Liver (tissue), 9 donors: ENCODE measurements around the gene GRB14. TPM values are rescaled to one million over a fixed set of nuclear protein-coding genes. Genes with fewer than 3 reads are reported as not detected.
A peak's percentile ranks its signal among the peaks of the same experiment; 100 is the strongest.

Source experiments
- DNase-seq: peaks from one replicate; pipeline ENCODE4 v3.0.0-alpha.2; 2017; ENCODE audit warnings: low spot score
- H3K27ac ChIP-seq, 2 donors: one replicate each; pipeline ENCODE4 v1.7.0; 2013; ENCODE audit warnings: inconsistent platforms in 2 of 2, low read length in 2 of 2, control low read depth in 1 of 2, low read depth in 1 of 2, mild to moderate bottlenecking in 1 of 2
- H3K27me3 ChIP-seq, 4 donors: one replicate each; pipeline versions ENCODE4 v1.6.1 to v1.7.0; 2013; ENCODE audit warnings: low read length in 3 of 4, inconsistent platforms in 1 of 4, mild to moderate bottlenecking in 1 of 4, moderate library complexity in 1 of 4; ENCODE audit not compliant: control insufficient read depth in 4 of 4, insufficient read depth in 4 of 4
- H3K36me3 ChIP-seq, 4 donors: one replicate each; pipeline versions ENCODE4 v1.6.1 to v1.7.0; 2013; ENCODE audit warnings: low read length in 3 of 4, mild to moderate bottlenecking in 3 of 4, low read depth in 1 of 4, moderate library complexity in 1 of 4; ENCODE audit not compliant: control insufficient read depth in 4 of 4, insufficient read depth in 3 of 4
- H3K4me1 ChIP-seq, 4 donors: one replicate each; pipeline versions ENCODE4 v1.6.1 to v1.7.0; 2013; ENCODE audit warnings: low read length in 3 of 4, mild to moderate bottlenecking in 3 of 4, moderate library complexity in 1 of 4; ENCODE audit not compliant: control insufficient read depth in 4 of 4, insufficient read depth in 4 of 4
- H3K4me3 ChIP-seq, 3 donors: one replicate each; pipeline versions ENCODE4 v1.6.1 to v1.7.0; 2013; ENCODE audit warnings: low read length in 3 of 3, control low read depth in 1 of 3, low read depth in 1 of 3, mild to moderate bottlenecking in 1 of 3
- H3K9ac ChIP-seq, 2 donors: one replicate each; pipeline ENCODE4 v1.7.0; 2013; ENCODE audit warnings: low read length in 2 of 2, mild to moderate bottlenecking in 2 of 2, moderate library complexity in 2 of 2, control low read depth in 1 of 2, low read depth in 1 of 2
- H3K9me3 ChIP-seq, 4 donors: one replicate each; pipeline versions ENCODE4 v1.6.1 to v1.7.0; 2013; ENCODE audit warnings: low read length in 3 of 4; ENCODE audit not compliant: control insufficient read depth in 4 of 4
- ATF3 ChIP-seq: IDR thresholded peaks from 2 replicates; pipeline ENCODE4 v1.6.1; 2016; ENCODE audit warnings: antibody characterized with exemption
- CTCF ChIP-seq: fragments of 150-350 bp; IDR thresholded peaks from 2 replicates; pipeline ENCODE4 v1.5.1; 2017; ENCODE audit warnings: improper control_type of control experiment, low read depth, low read length; ENCODE audit not compliant: missing input control
- EGR1 ChIP-seq, 2 donors: IDR thresholded peaks; 2 replicates each; pipeline ENCODE4 v1.6.1; 2016 to 2018; ENCODE audit warnings: antibody characterized with exemption in 2 of 2, low read depth in 2 of 2
- FOXA2 ChIP-seq: IDR thresholded peaks from 2 replicates; pipeline ENCODE4 v1.6.1; 2016; ENCODE audit warnings: antibody characterized with exemption
- GABPA ChIP-seq, 2 donors: IDR thresholded peaks in 1 of 2; conservative IDR thresholded peaks in 1 of 2; 2 replicates each; pipeline ENCODE4 v1.6.1; 2016; ENCODE audit warnings: antibody characterized with exemption in 2 of 2, mild to moderate bottlenecking in 1 of 2, moderate library complexity in 1 of 2
- JUND ChIP-seq, 2 donors: IDR thresholded peaks; 2 replicates each; pipeline ENCODE4 v1.6.1; 2016; ENCODE audit warnings: antibody characterized with exemption in 2 of 2
- MAX ChIP-seq: IDR thresholded peaks from 2 replicates; pipeline ENCODE4 v1.6.1; 2016; ENCODE audit warnings: antibody characterized with exemption
- NR2F2 ChIP-seq: IDR thresholded peaks from 2 replicates; pipeline ENCODE4 v1.6.1; 2016; ENCODE audit warnings: antibody characterized with exemption
- RAD21 ChIP-seq, 2 donors: IDR thresholded peaks; 2 replicates each; pipeline ENCODE4 v1.6.1; 2016; ENCODE audit warnings: antibody characterized with exemption in 2 of 2, mild to moderate bottlenecking in 2 of 2
- RXRA ChIP-seq, 2 donors: IDR thresholded peaks; 2 replicates each; pipeline ENCODE4 v1.6.1; 2017 to 2018; ENCODE audit warnings: antibody characterized with exemption in 2 of 2, mild to moderate bottlenecking in 1 of 2
- SP1 ChIP-seq: IDR thresholded peaks from 2 replicates; pipeline ENCODE4 v1.6.1; 2018; ENCODE audit warnings: antibody characterized with exemption, mild to moderate bottlenecking
- TAF1 ChIP-seq: conservative IDR thresholded peaks from 2 replicates; pipeline ENCODE4 v1.6.1; 2016; ENCODE audit warnings: antibody characterized with exemption, mild to moderate bottlenecking
- WGBS: extraction: QIAGEN DNeasy Blood & Tissue Kit; methylation state at CpG from one replicate; pipeline ENCODE4 v1.1.7; 2013; 5-methylcytosine and 5-hydroxymethylcytosine counted together
- polyA plus RNA-seq, 2 donors: library from polyadenylated mRNA; stranded (reverse) in 1 of 2; unstranded in 1 of 2; fragments of 200-250 nt in 1 of 2; fragments of >200 nt in 1 of 2; fragmentation: Nextera tagmentation in 1 of 2; extraction: Ambion mirVana in 1 of 2; gene quantifications; one replicate each; pipeline versions ENCODE4 v1.2.1 to v1.2.3, GENCODE V29; 2013 to 2015
- total RNA-seq, 2 donors: library from RNA; depleted of rRNA; stranded (reverse); fragments of >200 nt; gene quantifications; one replicate each; pipeline ENCODE4 v1.2.3, GENCODE V29; 2014
- donor health status: healthy.
- donor health status: healthy.
- donor health status: healthy.
- donor health status: healthy.
- donor health status: healthy.

GRB14 gene
- total and polyA plus RNA-seq, 4 donors = 1.0 to 119 (median 33.0) TPM

- TF ChIP-seq EGR1 (IDR thresholded peaks at IDR 0.05; ENCODE audit: low read depth in 2 of 2) (no peak), MAX (no peak), ATF3 (no peak), RXRA (IDR thresholded peaks at IDR 0.05) (no peak), SP1 (no peak)
Observed at GRCh38 chr2:164593541-164593940, 27.7 kb downstream of the GRB14 start (continued).

GRCh38 chr2:164589522-164589921 is 31.8 kb downstream of the GRB14 start:
- Histone ChIP-seq H3K4me1 (no peaks in the 10 kb centered on the region), H3K27me3 (no peaks in the 10 kb centered on the region), H3K27ac (no peak overlapping the region), H3K4me3 (no peak overlapping the region), H3K36me3 (peaks cover 0 to 3% (median 0%) of the 10 kb centered on the region in 4 donors), H3K9me3 (no peaks in the 10 kb centered on the region), H3K9ac (no peak overlapping the region)
- no peak for TF ChIP-seq GABPA (IDR thresholded peaks at IDR 0.05 in 1 of 2, conservative IDR thresholded peaks at IDR 0.05 in 1 of 2)
- no peak for TF ChIP-seq FOXA2
- TF ChIP-seq NR2F2 = no peak
- TF ChIP-seq CTCF = no peak
- no peak for DNase-seq
- WGBS = 93% methylated on average over 2 of the region's 2 CpGs

GRCh38 chr2:164581050-164581449 is 40.2 kb downstream of the GRB14 start:
- Histone ChIP-seq H3K9ac (no peak overlapping the region), H3K27ac (no peak overlapping the region), H3K9me3 (no peaks in the 10 kb centered on the region), H3K36me3 (no peaks in the 10 kb centered on the region), H3K27me3 (no peaks in the 10 kb centered on the region), H3K4me1 (no peaks in the 10 kb centered on the region), H3K4me3 (no peak overlapping the region)
- DNase-seq = no peak
- TF ChIP-seq JUND (IDR thresholded peaks at IDR 0.05) = no peak
- WGBS = 91% methylated on average over 3 of the region's 3 CpGs

- H3K4me3 ChIP-seq = no peak overlapping the region
- TF ChIP-seq RXRA (IDR thresholded peaks at IDR 0.05) (no peak), SP1 (no peak), RAD21 (IDR thresholded peaks at IDR 0.05) (peak; percentile 60 to 68), CTCF (peak; percentile 19), TAF1 (no peak)
- 74% methylated on average over 1 of the region's 1 CpG for WGBS
- no peaks in the 10 kb centered on the region for H3K36me3 ChIP-seq
- H3K27ac ChIP-seq = no peak overlapping the region
- H3K27me3 ChIP-seq = no peaks in the 10 kb centered on the region
- H3K4me1 ChIP-seq = peaks cover 0 to 17% (median 10%) of the 10 kb centered on the region in 4 donors
- H3K9ac ChIP-seq = no peak overlapping the region
- no peaks in the 10 kb centered on the region for H3K9me3 ChIP-seq
- no peak for DNase-seq
Observed at GRCh38 chr2:164574931-164575330, 46.4 kb downstream of the GRB14 start.
